Uterus (tissue), 4 donors: ENCODE measurements around the gene PEPD. TPM values are rescaled to one million over a fixed set of nuclear protein-coding genes. Genes with fewer than 3 reads are reported as not detected.

Experiments used
- DNase-seq, 2 donors: peaks; one replicate each; pipeline ENCODE4 v3.0.0-alpha.2; 2019 to 2020
- H3K27ac ChIP-seq, 2 donors: fragments of 200-600 bp; sonication (generic); 1 replicate in 1 of 2; 2 replicates in 1 of 2; pipeline ENCODE4 v1.5.1; 2016 to 2018
- H3K27me3 ChIP-seq, 2 donors: fragments of 200-600 bp; sonication (generic); one replicate each; pipeline ENCODE4 v1.5.1; 2018 to 2019; ENCODE audit warnings: control low read depth in 1 of 2
- H3K36me3 ChIP-seq, 2 donors: fragments of 200-600 bp; sonication (generic); one replicate each; pipeline ENCODE4 v1.5.1; 2019; ENCODE audit warnings: control low read depth in 1 of 2
- H3K4me1 ChIP-seq, 2 donors: fragments of 200-600 bp; sonication (generic); one replicate each; pipeline ENCODE4 v1.5.1; 2018 to 2019; ENCODE audit warnings: control low read depth in 1 of 2
- H3K4me3 ChIP-seq, 2 donors: fragments of 200-600 bp; sonication (generic); 1 replicate in 1 of 2; 2 replicates in 1 of 2; pipeline ENCODE4 v1.5.1; 2018 to 2019; ENCODE audit warnings: mild to moderate bottlenecking in 1 of 2
- H3K9me3 ChIP-seq, 2 donors: fragments of 200-600 bp; sonication (generic); one replicate each; pipeline ENCODE4 v1.5.1; 2019; ENCODE audit warnings: control low read depth in 1 of 2
- POLR2A ChIP-seq, 2 donors: fragments of 450-650 bp; IDR thresholded peaks; one replicate each; pipeline ENCODE4 v1.6.1; 2016; ENCODE audit warnings: antibody characterized with exemption in 2 of 2, mild to moderate bottlenecking in 1 of 2, moderate library complexity in 1 of 2
- intact Hi-C: fragments of 100-400 bp; cut with DNase I; formaldehyde crosslinking; loops from one replicate; pipeline ENCODE4 v1.15.1; 2023; ENCODE audit warnings: low total_unique reads
- total RNA-seq, 4 donors: library from RNA; depleted of rRNA in 3 of 4; stranded (reverse); fragments of >200 nt in 3 of 4; gene quantifications; one replicate each; pipeline versions ENCODE4 v1.1.0 to v1.2.4, GENCODE V29; 2014 to 2023
- TF ChIP-seq, protein P1 (sequence below), 4 experiments: fragments of 200-600 bp in 2 of 4; fragments of 450-650 bp in 2 of 4; sonication (generic) in 2 of 4; IDR thresholded peaks; one replicate each; pipeline ENCODE4 v1.5.1; 2016 to 2019; ENCODE audit warnings: antibody characterized with exemption in 4 of 4, mild to moderate bottlenecking in 2 of 4, moderate library complexity in 1 of 4
- donor health status: DM: yes; HTN: yes; CAD: no.

Gene PEPD
- total RNA-seq, 4 donors from 2014 or later = 26.1 to 47.0 (median 37.9) TPM

GRCh38 chr19:33410915-33411401, 110.6 kb downstream of the PEPD start:
- no peak for TF ChIP-seq POLR2A (IDR thresholded peaks at IDR 0.05)
- TF ChIP-seq, protein P1, sequence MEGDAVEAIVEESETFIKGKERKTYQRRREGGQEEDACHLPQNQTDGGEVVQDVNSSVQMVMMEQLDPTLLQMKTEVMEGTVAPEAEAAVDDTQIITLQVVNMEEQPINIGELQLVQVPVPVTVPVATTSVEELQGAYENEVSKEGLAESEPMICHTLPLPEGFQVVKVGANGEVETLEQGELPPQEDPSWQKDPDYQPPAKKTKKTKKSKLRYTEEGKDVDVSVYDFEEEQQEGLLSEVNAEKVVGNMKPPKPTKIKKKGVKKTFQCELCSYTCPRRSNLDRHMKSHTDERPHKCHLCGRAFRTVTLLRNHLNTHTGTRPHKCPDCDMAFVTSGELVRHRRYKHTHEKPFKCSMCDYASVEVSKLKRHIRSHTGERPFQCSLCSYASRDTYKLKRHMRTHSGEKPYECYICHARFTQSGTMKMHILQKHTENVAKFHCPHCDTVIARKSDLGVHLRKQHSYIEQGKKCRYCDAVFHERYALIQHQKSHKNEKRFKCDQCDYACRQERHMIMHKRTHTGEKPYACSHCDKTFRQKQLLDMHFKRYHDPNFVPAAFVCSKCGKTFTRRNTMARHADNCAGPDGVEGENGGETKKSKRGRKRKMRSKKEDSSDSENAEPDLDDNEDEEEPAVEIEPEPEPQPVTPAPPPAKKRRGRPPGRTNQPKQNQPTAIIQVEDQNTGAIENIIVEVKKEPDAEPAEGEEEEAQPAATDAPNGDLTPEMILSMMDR (IDR thresholded peaks at IDR 0.05) = no peak
- intact Hi-C loops = loop anchor here (10.0 kb wide), 2 partner anchors 266 to 364 kb away; no protein-coding TSS in a partner anchor

GRCh38 chr19:33409906-33410685, 111.5 kb downstream of the PEPD start:
- TF ChIP-seq, protein P1 (IDR thresholded peaks at IDR 0.05) = no peak
- TF ChIP-seq POLR2A (IDR thresholded peaks at IDR 0.05) = no peak
- intact Hi-C loops = loop anchor here (5.0 to 10.0 kb wide), 4 partner anchors 115 to 1392 kb away; no protein-coding TSS in a partner anchor
- no peaks in the 10 kb centered on the region for H3K4me1 ChIP-seq
- DNase-seq = no peak
- H3K27ac ChIP-seq = no peak overlapping the region
- H3K9me3 ChIP-seq = no peaks in the 10 kb centered on the region
- no peak overlapping the region for H3K4me3 ChIP-seq
- H3K27me3 ChIP-seq = no peaks in the 10 kb centered on the region
- no peaks in the 10 kb centered on the region for H3K36me3 ChIP-seq

More at GRCh38 chr19:33410915-33411401, 110.6 kb downstream of the PEPD start:
- Histone ChIP-seq H3K9me3 (no peaks in the 10 kb centered on the region), H3K4me3 (no peak overlapping the region), H3K36me3 (no peaks in the 10 kb centered on the region), H3K27me3 (no peaks in the 10 kb centered on the region), H3K4me1 (no peaks in the 10 kb centered on the region), H3K27ac (no peak overlapping the region)
- no peak for DNase-seq

GRCh38 chr19:33408538-33409434, 112.8 kb downstream of the PEPD start:
- Histone ChIP-seq H3K27me3 (no peaks in the 10 kb centered on the region), H3K4me3 (no peak overlapping the region), H3K9me3 (no peaks in the 10 kb centered on the region), H3K27ac (no peak overlapping the region), H3K4me1 (no peaks in the 10 kb centered on the region), H3K36me3 (no peaks in the 10 kb centered on the region)
- intact Hi-C loops = loop anchor here (5.0 to 10.0 kb wide), 2 partner anchors 114 to 1394 kb away; no protein-coding TSS in a partner anchor
- DNase-seq = no peak
- TF ChIP-seq POLR2A (IDR thresholded peaks at IDR 0.05) = no peak
- TF ChIP-seq, protein P1 (IDR thresholded peaks at IDR 0.05) = no peak

DNA sequence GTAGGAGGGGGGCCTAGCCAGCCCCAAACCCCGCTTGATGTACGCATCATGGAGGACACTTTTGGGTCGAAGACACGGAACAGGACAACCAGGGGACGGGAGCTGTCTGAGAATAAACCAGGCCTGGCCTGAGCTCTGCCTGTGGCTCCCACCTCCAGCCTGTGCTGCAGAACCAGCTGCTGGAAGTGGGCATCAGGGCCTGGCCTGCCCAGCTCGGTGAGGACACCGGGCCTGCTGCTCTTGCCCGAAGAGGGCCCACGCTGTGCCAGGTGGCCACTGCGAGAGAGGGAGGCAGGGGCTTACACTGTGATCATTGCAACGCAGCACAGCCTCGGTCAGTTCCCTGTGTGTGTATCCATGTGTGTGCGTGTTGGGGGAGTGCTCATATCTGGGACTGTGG, 113.5 kb downstream of the PEPD start:
- no peak for DNase-seq
- Histone ChIP-seq H3K27ac (no peak overlapping the region), H3K4me1 (no peaks in the 10 kb centered on the region), H3K4me3 (no peak overlapping the region), H3K9me3 (no peaks in the 10 kb centered on the region), H3K36me3 (no peaks in the 10 kb centered on the region), H3K27me3 (no peaks in the 10 kb centered on the region)
- TF ChIP-seq, protein P1 (IDR thresholded peaks at IDR 0.05) = no peak
- no peak for TF ChIP-seq POLR2A (IDR thresholded peaks at IDR 0.05)
- intact Hi-C loops = loop anchor here (5.0 to 10.0 kb wide), 2 partner anchors 113 to 1394 kb away; no protein-coding TSS in a partner anchor
